ENCODE data around the gene ROR1.

DNA sequence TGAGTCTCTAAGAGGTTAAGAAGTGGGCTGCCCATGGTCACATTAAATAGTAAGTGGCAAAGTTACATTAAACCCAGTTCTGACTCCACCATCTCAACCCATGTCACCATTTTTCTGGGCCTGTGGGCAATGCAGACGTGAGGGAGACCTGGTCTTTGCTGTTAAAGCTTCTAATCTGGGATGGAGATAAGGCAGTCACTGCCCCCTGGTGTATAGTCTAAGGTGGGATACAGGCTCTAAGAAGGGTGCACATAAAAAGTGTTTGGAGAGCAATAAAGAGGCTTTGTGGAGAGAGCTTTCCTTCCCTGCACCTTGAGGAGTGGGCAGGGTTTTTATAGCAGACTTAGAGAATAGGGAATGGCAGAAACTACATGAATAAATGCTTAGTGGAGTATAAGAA, 141.3 kb downstream of the ROR1 start:
- TF ChIP-seq, protein P1, sequence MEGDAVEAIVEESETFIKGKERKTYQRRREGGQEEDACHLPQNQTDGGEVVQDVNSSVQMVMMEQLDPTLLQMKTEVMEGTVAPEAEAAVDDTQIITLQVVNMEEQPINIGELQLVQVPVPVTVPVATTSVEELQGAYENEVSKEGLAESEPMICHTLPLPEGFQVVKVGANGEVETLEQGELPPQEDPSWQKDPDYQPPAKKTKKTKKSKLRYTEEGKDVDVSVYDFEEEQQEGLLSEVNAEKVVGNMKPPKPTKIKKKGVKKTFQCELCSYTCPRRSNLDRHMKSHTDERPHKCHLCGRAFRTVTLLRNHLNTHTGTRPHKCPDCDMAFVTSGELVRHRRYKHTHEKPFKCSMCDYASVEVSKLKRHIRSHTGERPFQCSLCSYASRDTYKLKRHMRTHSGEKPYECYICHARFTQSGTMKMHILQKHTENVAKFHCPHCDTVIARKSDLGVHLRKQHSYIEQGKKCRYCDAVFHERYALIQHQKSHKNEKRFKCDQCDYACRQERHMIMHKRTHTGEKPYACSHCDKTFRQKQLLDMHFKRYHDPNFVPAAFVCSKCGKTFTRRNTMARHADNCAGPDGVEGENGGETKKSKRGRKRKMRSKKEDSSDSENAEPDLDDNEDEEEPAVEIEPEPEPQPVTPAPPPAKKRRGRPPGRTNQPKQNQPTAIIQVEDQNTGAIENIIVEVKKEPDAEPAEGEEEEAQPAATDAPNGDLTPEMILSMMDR (conservative IDR thresholded peaks at IDR 0.05; ENCODE audit: low read length) = peak; percentile 68
- no peak for TF ChIP-seq EZH2phosphoT487 (IDR thresholded peaks at IDR 0.05; ENCODE audit: borderline replicate concordance, low read depth, low read length)

Data from OCI-LY7 (cell line).